Peyer's patch (tissue), 4 donors: ENCODE data around the gene GLYATL3. TPM values are rescaled to one million over a fixed set of nuclear protein-coding genes. Genes with fewer than 3 reads are reported as not detected.

ENCODE experiments used
- DNase-seq, 3 donors: peaks; one replicate each; pipeline ENCODE4 v3.0.0-alpha.2; 2017 to 2019
- H3K27ac ChIP-seq, 4 donors: fragments of 200-600 bp; sonication (generic); one replicate each; pipeline ENCODE4 v1.5.1; 2016 to 2019
- H3K27me3 ChIP-seq, 2 donors: fragments of 200-600 bp; sonication (generic); one replicate each; pipeline ENCODE4 v1.5.1; 2019
- H3K36me3 ChIP-seq, 3 donors: fragments of 200-600 bp; sonication (generic); one replicate each; pipeline ENCODE4 v1.5.1; 2016 to 2019
- H3K4me1 ChIP-seq, 4 donors: fragments of 200-600 bp; sonication (generic); one replicate each; pipeline ENCODE4 v1.5.1; 2016 to 2019
- H3K4me3 ChIP-seq, 4 donors: fragments of 200-600 bp; sonication (generic); 1 replicate in 3 of 4; 2 replicates in 1 of 4; pipeline ENCODE4 v1.5.1; 2016 to 2019; ENCODE audit warnings: mild to moderate bottlenecking in 1 of 4
- H3K9me3 ChIP-seq, 4 donors: fragments of 200-600 bp; sonication (generic); one replicate each; pipeline ENCODE4 v1.5.1; 2016 to 2019; ENCODE audit warnings: mild to moderate bottlenecking in 1 of 4
- CTCF ChIP-seq, 6 experiments: fragments of 450-650 bp in 4 of 6; fragments of 200-600 bp in 2 of 6; sonication (generic) in 1 of 6; IDR thresholded peaks; one replicate each; pipeline ENCODE4 v1.5.1; 2017 to 2019; ENCODE audit warnings: antibody characterized with exemption in 6 of 6, mild to moderate bottlenecking in 3 of 6, moderate library complexity in 1 of 6
- POLR2A ChIP-seq, 2 donors: fragments of 450-650 bp; IDR thresholded peaks; one replicate each; pipeline ENCODE4 v1.5.1; 2017; ENCODE audit warnings: antibody characterized with exemption in 2 of 2, mild to moderate bottlenecking in 2 of 2, moderate library complexity in 2 of 2
- total RNA-seq, 4 donors: library from RNA; depleted of rRNA; stranded (reverse); fragments of >200 nt; gene quantifications; one replicate each; pipeline ENCODE4 v1.1.0, GENCODE V29; 2016

Gene GLYATL3
- total RNA-seq, 4 donors from 2014 or later = not detected

- no peaks in the 10 kb centered on the region for H3K9me3 ChIP-seq
- no peak for DNase-seq
- H3K27me3 ChIP-seq = no peaks in the 10 kb centered on the region
- TF ChIP-seq CTCF (IDR thresholded peaks at IDR 0.05) = no peak
- TF ChIP-seq POLR2A (IDR thresholded peaks at IDR 0.05) = no peak
- no peak overlapping the region for H3K27ac ChIP-seq
- no peak overlapping the region for H3K4me3 ChIP-seq
- no peaks in the 10 kb centered on the region for H3K36me3 ChIP-seq
- H3K4me1 ChIP-seq = no peaks in the 10 kb centered on the region
These were observed 39.4 kb downstream of the GLYATL3 start for GRCh38 chr6:49539102-49539501.

GRCh38 chr6:49540614-49541013 is 40.9 kb downstream of the GLYATL3 start:
- no peak for TF ChIP-seq CTCF (IDR thresholded peaks at IDR 0.05)
- no peak for TF ChIP-seq POLR2A (IDR thresholded peaks at IDR 0.05)
- no peak for DNase-seq
- Histone ChIP-seq H3K36me3 (no peaks in the 10 kb centered on the region), H3K9me3 (no peaks in the 10 kb centered on the region), H3K4me1 (no peaks in the 10 kb centered on the region), H3K27ac (no peak overlapping the region), H3K4me3 (no peak overlapping the region), H3K27me3 (no peaks in the 10 kb centered on the region)

GRCh38 chr6:49541210-49541724 is 41.5 kb downstream of the GLYATL3 start:
- DNase-seq = no peak
- no peaks in the 10 kb centered on the region for H3K36me3 ChIP-seq
- no peak overlapping the region for H3K27ac ChIP-seq
- TF ChIP-seq CTCF (IDR thresholded peaks at IDR 0.05) = no peak
- TF ChIP-seq POLR2A (IDR thresholded peaks at IDR 0.05) = no peak
- H3K4me1 ChIP-seq = no peaks in the 10 kb centered on the region
- no peaks in the 10 kb centered on the region for H3K9me3 ChIP-seq
- H3K4me3 ChIP-seq = no peak overlapping the region
- H3K27me3 ChIP-seq = no peaks in the 10 kb centered on the region

- Histone ChIP-seq H3K27ac (no peak overlapping the region), H3K4me3 (no peak overlapping the region), H3K36me3 (no peaks in the 10 kb centered on the region), H3K4me1 (no peaks in the 10 kb centered on the region), H3K9me3 (no peaks in the 10 kb centered on the region), H3K27me3 (no peaks in the 10 kb centered on the region)
- TF ChIP-seq POLR2A (IDR thresholded peaks at IDR 0.05) = no peak
- TF ChIP-seq CTCF (IDR thresholded peaks at IDR 0.05) = no peak
- DNase-seq = no peak
These were observed 42.2 kb downstream of the GLYATL3 start for GRCh38 chr6:49541936-49542335.

GRCh38 chr6:49543087-49543858 is 43.5 kb downstream of the GLYATL3 start:
- Histone ChIP-seq H3K27me3 (no peaks in the 10 kb centered on the region), H3K9me3 (no peaks in the 10 kb centered on the region), H3K4me1 (no peaks in the 10 kb centered on the region), H3K4me3 (no peak overlapping the region), H3K27ac (no peak overlapping the region), H3K36me3 (no peaks in the 10 kb centered on the region)
- TF ChIP-seq POLR2A (IDR thresholded peaks at IDR 0.05) = no peak
- no peak for TF ChIP-seq CTCF (IDR thresholded peaks at IDR 0.05)
- DNase-seq = no peak
